BE2C (cell line): ENCODE results near the gene CDC42BPG.

Experiments
- DNase-seq: peaks from one replicate; pipeline ENCODE4 v3.0.0-alpha.2; 2020
- H3K27me3 ChIP-seq: fragments of 250-450 bp; sonication (Bioruptor Pico); 2 replicates; pipeline ENCODE4 v1.5.1; 2020; ENCODE audit warnings: mild to moderate bottlenecking
- H3K36me3 ChIP-seq: fragments of 250-450 bp; sonication (Bioruptor Pico); 2 replicates; pipeline ENCODE4 v1.5.1; 2020; ENCODE audit warnings: mild to moderate bottlenecking
- H3K4me1 ChIP-seq: fragments of 250-450 bp; sonication (Bioruptor Pico); 2 replicates; pipeline ENCODE4 v1.5.1; 2020
- H3K4me3 ChIP-seq: 2 replicates; pipeline ENCODE4 v1.5.1; 2011; ENCODE audit warnings: low read depth, low read length
- H3K9me3 ChIP-seq: fragments of 250-450 bp; sonication (Bioruptor Pico); 2 replicates; pipeline ENCODE4 v1.5.1; 2020
- TF ChIP-seq, protein P1 (sequence below): IDR thresholded peaks from 2 replicates; pipeline ENCODE4 v1.5.1; 2012; ENCODE audit warnings: mild to moderate bottlenecking, low read depth, low read length

Gene CDC42BPG

DNA sequence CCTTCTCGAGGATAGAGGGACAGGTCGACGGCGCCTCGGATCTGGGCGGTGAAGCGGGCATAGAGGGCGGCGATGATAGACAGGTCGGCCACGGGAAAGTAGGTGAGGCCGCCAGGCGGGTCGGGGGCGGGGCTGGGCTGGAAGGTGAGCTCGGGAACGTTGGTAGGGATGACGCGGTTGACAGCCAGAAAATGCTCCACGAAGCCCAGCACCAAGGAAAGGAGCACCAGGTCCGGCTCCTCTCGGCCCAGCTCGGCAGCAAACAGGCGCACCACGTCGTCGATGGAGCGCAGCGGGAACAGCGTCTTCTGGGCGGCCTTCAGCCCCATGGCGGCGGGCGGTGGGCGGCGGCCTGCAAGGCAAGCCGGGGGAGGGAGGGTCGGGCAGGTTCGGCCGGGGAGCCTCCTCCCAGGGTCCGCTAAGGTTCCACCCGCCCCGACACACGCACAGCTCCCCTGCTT lies 34.6 kb downstream of the CDC42BPG start:
- TF ChIP-seq, protein P1, sequence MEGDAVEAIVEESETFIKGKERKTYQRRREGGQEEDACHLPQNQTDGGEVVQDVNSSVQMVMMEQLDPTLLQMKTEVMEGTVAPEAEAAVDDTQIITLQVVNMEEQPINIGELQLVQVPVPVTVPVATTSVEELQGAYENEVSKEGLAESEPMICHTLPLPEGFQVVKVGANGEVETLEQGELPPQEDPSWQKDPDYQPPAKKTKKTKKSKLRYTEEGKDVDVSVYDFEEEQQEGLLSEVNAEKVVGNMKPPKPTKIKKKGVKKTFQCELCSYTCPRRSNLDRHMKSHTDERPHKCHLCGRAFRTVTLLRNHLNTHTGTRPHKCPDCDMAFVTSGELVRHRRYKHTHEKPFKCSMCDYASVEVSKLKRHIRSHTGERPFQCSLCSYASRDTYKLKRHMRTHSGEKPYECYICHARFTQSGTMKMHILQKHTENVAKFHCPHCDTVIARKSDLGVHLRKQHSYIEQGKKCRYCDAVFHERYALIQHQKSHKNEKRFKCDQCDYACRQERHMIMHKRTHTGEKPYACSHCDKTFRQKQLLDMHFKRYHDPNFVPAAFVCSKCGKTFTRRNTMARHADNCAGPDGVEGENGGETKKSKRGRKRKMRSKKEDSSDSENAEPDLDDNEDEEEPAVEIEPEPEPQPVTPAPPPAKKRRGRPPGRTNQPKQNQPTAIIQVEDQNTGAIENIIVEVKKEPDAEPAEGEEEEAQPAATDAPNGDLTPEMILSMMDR = no peak
- Histone ChIP-seq H3K9me3 (no peaks in the 10 kb centered on the region), H3K4me1 (no peaks in the 10 kb centered on the region), H3K4me3 (peak overlapping the region; percentile 73), H3K36me3 (no peaks in the 10 kb centered on the region), H3K27me3 (no peaks in the 10 kb centered on the region)
- peak; percentile 25 for DNase-seq

DNA sequence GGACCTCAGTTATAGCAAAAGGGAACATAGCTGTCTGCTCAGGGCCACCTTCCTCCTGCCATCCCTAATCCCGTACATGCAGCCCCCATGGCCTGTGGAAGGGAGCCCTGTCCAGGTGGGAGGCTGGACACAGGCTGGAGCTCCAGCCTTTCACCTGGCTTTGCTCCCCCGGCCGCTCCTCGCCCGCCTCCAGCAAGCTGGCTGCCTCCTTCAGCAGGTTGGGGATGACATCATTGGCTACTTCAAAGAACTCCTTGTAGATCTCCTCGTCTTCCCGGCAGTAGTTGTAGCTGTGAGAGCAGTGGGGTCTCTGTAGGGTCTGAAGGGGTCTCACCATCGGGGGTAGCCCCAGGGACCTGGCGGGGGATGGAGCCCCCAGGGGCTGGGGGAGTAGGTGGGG lies 39.0 kb downstream of the CDC42BPG start:
- Histone ChIP-seq H3K4me1 (no peaks in the 10 kb centered on the region), H3K27me3 (no peaks in the 10 kb centered on the region), H3K9me3 (no peaks in the 10 kb centered on the region), H3K36me3 (no peaks in the 10 kb centered on the region), H3K4me3 (no peak overlapping the region)
- no peak for DNase-seq
- TF ChIP-seq, protein P1 = no peak

DNA sequence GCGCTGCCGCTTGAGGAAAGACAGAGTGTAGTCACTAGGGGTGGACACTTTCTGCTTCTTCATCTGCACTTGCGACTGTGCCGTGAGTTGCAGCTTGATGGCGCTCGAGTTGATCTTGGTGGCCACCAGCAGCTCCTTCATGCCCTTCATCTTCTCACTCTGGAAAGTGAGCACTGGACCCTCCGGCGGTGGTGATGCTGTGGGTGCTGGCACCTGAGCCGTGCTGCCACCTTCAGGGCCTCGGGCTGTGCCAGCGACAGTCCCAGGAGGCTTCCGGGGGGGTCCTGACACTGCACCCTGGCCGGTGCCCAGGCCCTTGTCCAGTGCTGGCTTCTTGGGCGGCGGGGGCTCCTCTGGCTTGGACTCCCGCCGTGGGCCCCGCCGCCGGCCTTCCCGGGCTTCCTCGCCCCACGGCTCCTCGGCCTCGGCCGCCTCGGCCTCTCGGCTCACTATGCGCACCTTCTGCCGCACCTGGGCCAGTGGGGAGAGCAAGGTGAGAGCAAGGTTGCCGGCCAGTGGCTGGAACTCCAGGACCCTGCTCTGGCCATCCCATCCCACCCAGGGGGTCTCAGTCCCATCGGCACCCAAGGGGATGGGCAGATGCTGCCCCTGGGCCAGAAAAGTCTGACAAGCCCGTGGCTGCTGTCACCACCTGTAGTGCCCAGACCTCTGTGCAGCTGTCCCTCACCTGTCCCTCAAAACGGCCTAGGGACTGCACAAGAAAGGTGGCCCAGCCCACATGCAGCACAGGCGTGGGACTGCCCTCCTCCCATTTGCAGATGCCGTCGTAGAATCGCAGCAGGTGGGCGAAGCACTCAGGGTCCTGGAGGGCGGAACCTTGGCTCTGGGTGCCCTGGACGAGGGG lies 39.9 kb downstream of the CDC42BPG start:
- Histone ChIP-seq H3K9me3 (no peaks in the 10 kb centered on the region), H3K4me3 (no peak overlapping the region), H3K4me1 (no peaks in the 10 kb centered on the region), H3K27me3 (no peaks in the 10 kb centered on the region), H3K36me3 (no peaks in the 10 kb centered on the region)
- DNase-seq = no peak
- TF ChIP-seq, protein P1 = no peak

DNA sequence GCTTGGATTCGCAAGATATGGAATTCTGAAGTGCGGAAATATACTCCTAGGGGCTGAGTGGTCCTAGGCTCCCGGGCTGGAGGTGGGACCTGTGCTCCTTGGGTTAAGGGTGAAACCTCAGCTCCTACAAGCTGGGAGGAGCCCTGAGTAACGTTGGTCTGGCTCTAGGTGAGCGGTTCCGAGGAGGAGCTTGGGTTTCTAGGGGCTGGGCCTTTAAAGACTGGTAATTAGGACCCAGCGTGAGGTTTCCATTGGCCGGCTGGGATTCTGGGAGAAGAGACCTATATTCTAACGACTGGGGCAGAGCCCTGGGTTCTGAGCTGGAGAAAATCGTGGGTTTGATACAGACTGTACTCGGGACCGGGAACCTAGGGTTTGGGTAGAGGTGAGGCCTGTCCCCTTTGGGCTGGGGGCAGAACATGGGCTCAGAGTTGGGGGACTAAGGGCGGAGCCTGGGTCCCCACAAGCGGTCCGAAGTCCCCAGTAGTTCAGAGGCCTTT lies 40.6 kb downstream of the CDC42BPG start:
- no peak for DNase-seq
- Histone ChIP-seq H3K27me3 (no peaks in the 10 kb centered on the region), H3K9me3 (no peaks in the 10 kb centered on the region), H3K36me3 (no peaks in the 10 kb centered on the region), H3K4me1 (no peaks in the 10 kb centered on the region), H3K4me3 (peak overlapping the region; percentile 65)
- TF ChIP-seq, protein P1 = no peak

DNA sequence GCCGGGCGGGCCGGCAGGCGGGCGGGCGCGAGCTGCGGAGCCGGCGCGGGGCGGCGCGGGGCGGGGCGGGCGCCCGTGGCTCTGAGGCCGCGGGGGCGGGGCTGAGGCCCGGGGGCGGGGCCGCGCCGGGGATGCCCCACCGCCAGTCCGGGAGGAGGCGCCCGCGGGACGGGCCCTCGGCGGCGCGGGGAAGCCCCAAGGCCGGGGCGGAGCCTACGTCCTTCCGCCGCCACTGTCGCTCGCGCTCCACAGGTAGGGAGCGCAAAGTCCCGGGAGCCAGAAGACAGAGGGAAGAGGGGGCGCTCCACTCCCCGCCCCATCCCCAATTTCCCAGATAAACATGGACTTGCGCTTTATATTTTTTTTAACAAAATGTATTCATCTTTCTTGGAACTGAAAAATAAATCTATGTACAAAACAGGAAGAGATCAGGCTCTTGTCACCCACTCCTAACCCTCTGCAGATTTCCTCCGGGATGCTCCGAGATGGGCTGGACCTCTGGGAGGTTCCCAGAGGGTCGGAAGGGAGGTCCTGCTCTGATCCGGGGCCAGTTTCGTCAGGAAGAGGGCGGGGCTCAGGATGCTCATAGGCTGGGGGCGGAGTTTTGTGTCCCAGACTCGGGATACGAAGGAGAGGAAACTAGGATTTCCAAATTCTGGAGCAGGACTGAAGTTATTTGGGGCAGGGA lies 41.2 kb downstream of the CDC42BPG start, which contains the start of gene MAP4K2:
Gene MAP4K2, minus strand, starts transcription at position 57 of the 688 bp plus-strand sequence. CDS start 65 bp downstream, outside the sequence.
- peak; percentile 85 for DNase-seq
- Histone ChIP-seq H3K4me1 (no peaks in the 10 kb centered on the region), H3K36me3 (no peaks in the 10 kb centered on the region), H3K9me3 (no peaks in the 10 kb centered on the region), H3K27me3 (no peaks in the 10 kb centered on the region), H3K4me3 (peak within 1 kb of the TSS; percentile 65)
- TF ChIP-seq, protein P1 = no peak
